Psoas muscle (tissue), 8 donors: ENCODE data around the gene ASMTL. TPM values are rescaled to one million over a fixed set of nuclear protein-coding genes. Genes with fewer than 3 reads are reported as not detected.
"Not testable (repeated sequence)": the region's sequence is repeated elsewhere in the genome, so short reads cannot be mapped to it uniquely, and the experiment has no call there.

Experiments used
- ATAC-seq, 4 donors: fragments of 200-7000 bp; cut with Tn5 transposase; one replicate each; pipeline ENCODE4 v1.9.1; 2020; ENCODE audit warnings: moderate library complexity in 3 of 4, mild to moderate bottlenecking in 2 of 4
- DNase-seq, 2 donors: peaks; one replicate each; pipeline ENCODE4 v3.0.0-alpha.2; 2020
- H3K27ac ChIP-seq: fragments of 200-600 bp; one replicate; pipeline ENCODE4 v1.8.0; 2022
- H3K27me3 ChIP-seq, 3 donors: fragments of 200-600 bp in 1 of 3; one replicate each; pipeline versions ENCODE4 v1.6.1 to v1.8.0; 2013 to 2022; ENCODE audit warnings: low read length in 2 of 3, mild to moderate bottlenecking in 2 of 3, moderate library complexity in 1 of 3; ENCODE audit not compliant: insufficient read depth in 3 of 3
- H3K36me3 ChIP-seq, 2 donors: fragments of 200-600 bp in 1 of 2; one replicate each; pipeline versions ENCODE4 v1.6.1 to v1.8.0; 2013 to 2022; ENCODE audit warnings: low read depth in 1 of 2, mild to moderate bottlenecking in 1 of 2, moderate library complexity in 1 of 2; ENCODE audit not compliant: insufficient read depth in 1 of 2
- H3K4me1 ChIP-seq: fragments of 200-600 bp; one replicate; pipeline ENCODE4 v1.8.0; 2022
- H3K4me3 ChIP-seq: fragments of 200-600 bp; one replicate; pipeline ENCODE4 v1.8.0; 2022; ENCODE audit warnings: mild to moderate bottlenecking
- H3K9me3 ChIP-seq: fragments of 200-600 bp; one replicate; pipeline ENCODE4 v1.8.0; 2022
- CTCF ChIP-seq: fragments of 200-600 bp; IDR thresholded peaks from one replicate; pipeline ENCODE4 v1.8.0; 2022; ENCODE audit warnings: antibody characterized with exemption
- whole genome bisulfite sequencing, 3 donors: extraction: QIAGEN DNeasy Blood & Tissue Kit; methylation state at CpG; one replicate each; pipeline versions ENCODE4 v1.1.6 to v1.1.7; 2013; 5-methylcytosine and 5-hydroxymethylcytosine counted together
- intact Hi-C, 2 donors: fragments of 100-400 bp; cut with DNase I; formaldehyde crosslinking; loops; one replicate each; pipeline versions ENCODE4 v1.11.0 to v1.14.2; 2022
- polyA plus RNA-seq, 3 donors: library from polyadenylated mRNA; stranded (reverse); fragments of 200-250 nt; gene quantifications; one replicate each; pipeline ENCODE4 v1.2.3, GENCODE V29; 2013
- total RNA-seq, 4 donors: library from RNA; stranded (reverse); fragmentation: NEBNext Ultra II Directional in 2 of 4; extraction: Animal tissue kit (Norgen Biotek cat#: 25700) in 2 of 4; gene quantifications; one replicate each; pipeline versions ENCODE4 v1.2.1 to v1.2.4, GENCODE V29; 2021 to 2023
- donor health status: healthy with polysubstance abuse.
- donor health status: DM: no; HTN: no; CAD: no; lungs with moderate emphysema.
- donor health status: Bipolar disorder and iron deficiency.
- donor health status: healthy.
- donor health status: DM: yes; HTN: yes; CAD: no.
- donor health status: DM: no; HTN: no; CAD: no.
- donor health status: DM: no; HTN: no; CAD: no.
- donor health status: DM: yes; HTN: yes; CAD: no.

Gene ASMTL
- total and polyA plus RNA-seq, 7 donors, result 6.6 to 18.2 (median 9.8) TPM

- ATAC-seq (no peak), DNase-seq (no peak)
- WGBS, 3 donors, result 91 to 100% (median 98%) methylated on average over 2 of the region's 2 CpGs
- no peaks in the 10 kb centered on the region for H3K27me3 ChIP-seq
- H3K4me1 ChIP-seq, result no peaks in the 10 kb centered on the region
- intact Hi-C loops, result loop anchor here (5.0 to 10.0 kb wide), 4 partner anchors 55 to 1365 kb away; partner anchors contain the start of genes SLC25A6 (in 2 of the 2) and AKAP17A (in 1 of the 2)
- no peaks in the 10 kb centered on the region for H3K9me3 ChIP-seq
- H3K4me3 ChIP-seq, result no peak overlapping the region
- TF ChIP-seq CTCF, result no peak
- no peak overlapping the region for H3K27ac ChIP-seq
- no peaks in the 10 kb centered on the region for H3K36me3 ChIP-seq
Measured at GRCh38 chrX:1449823-1450149, 2.9 kb downstream of the ASMTL start.

- Histone ChIP-seq H3K4me1 (no peaks in the 10 kb centered on the region), H3K4me3 (no peak overlapping the region), H3K36me3 (no peaks in the 10 kb centered on the region), H3K9me3 (no peaks in the 10 kb centered on the region), H3K27ac (no peak overlapping the region), H3K27me3 (no peaks in the 10 kb centered on the region)
- WGBS, 3 donors, result 86 to 93% (median 93%) methylated on average over 9 of the region's 9 CpGs
- intact Hi-C loops, result loop anchor here in 1 of 2 donors (10.0 kb wide), 1 partner anchor 54 kb away; the partner anchor contains the start of gene SLC25A6
- DNase-seq (no peak), ATAC-seq (no peak)
- no peak for TF ChIP-seq CTCF
Measured at GRCh38 chrX:1449036-1449822, 3.5 kb downstream of the ASMTL start.

- not testable (repeated sequence) for H3K9me3 ChIP-seq, H3K4me1 ChIP-seq, H3K27ac ChIP-seq, DNase-seq, H3K36me3 ChIP-seq, ATAC-seq, H3K27me3 ChIP-seq, H3K4me3 ChIP-seq
- WGBS, 3 donors, result 95 to 98% (median 98%) methylated on average over 5 of the region's 5 CpGs
- intact Hi-C loops, result loop anchor here in 1 of 2 donors (10.0 kb wide), 1 partner anchor 54 kb away; the partner anchor contains the start of gene SLC25A6
Measured at GRCh38 chrX:1448573-1449001, 4.1 kb downstream of the ASMTL start.

- H3K27ac ChIP-seq, H3K4me3 ChIP-seq, ATAC-seq, H3K4me1 ChIP-seq, H3K9me3 ChIP-seq, H3K27me3 ChIP-seq, DNase-seq, H3K36me3 ChIP-seq: not testable (repeated sequence)
- WGBS, 3 donors, result 98 to 99% (median 98%) methylated on average over 8 of the region's 8 CpGs
- intact Hi-C loops, result loop anchor here in 1 of 2 donors (10.0 kb wide), 1 partner anchor 53 kb away; the partner anchor contains the start of gene SLC25A6
Measured at GRCh38 chrX:1447969-1448572, 4.6 kb downstream of the ASMTL start.

- WGBS, 3 donors, result 94 to 95% (median 95%) methylated on average over 13 of the region's 13 CpGs
- DNase-seq, H3K36me3 ChIP-seq, H3K4me1 ChIP-seq, ATAC-seq, H3K27ac ChIP-seq, H3K9me3 ChIP-seq, H3K27me3 ChIP-seq, H3K4me3 ChIP-seq: not testable (repeated sequence)
- intact Hi-C loops, result loop anchor here in 1 of 2 donors (10.0 kb wide), 1 partner anchor 52 kb away; the partner anchor contains the start of gene SLC25A6
Measured at GRCh38 chrX:1446984-1447968, 5.4 kb downstream of the ASMTL start.
